Kidney (tissue), 14 donors: ENCODE results near the gene VTI1A. TPM values are rescaled to one million over a fixed set of nuclear protein-coding genes. Genes with fewer than 3 reads are reported as not detected.

ENCODE experiments used
- DNase-seq, 5 donors: peaks; one replicate each; pipeline ENCODE4 v3.0.0-alpha.2; 2013 to 2020
- FAIRE-seq: peaks from 2 replicates; lab custom pipeline; 2012; peaks lifted over from hg19 to GRCh38; lab: Jason Lieb, UNC
- H3K27ac ChIP-seq, 2 donors: one replicate each; pipeline ENCODE4 v1.7.0; 2013; ENCODE audit warnings: low read depth in 2 of 2, low read length in 2 of 2, inconsistent platforms in 1 of 2
- H3K27me3 ChIP-seq: one replicate; pipeline ENCODE4 v1.7.1; 2013; ENCODE audit warnings: low read length, inconsistent platforms; ENCODE audit not compliant: control insufficient read depth, insufficient read depth
- H3K36me3 ChIP-seq, 3 donors: one replicate each; pipeline versions ENCODE4 v1.7.0 to v1.7.1; 2013; ENCODE audit warnings: low read length in 3 of 3, control low read depth in 1 of 3, inconsistent platforms in 1 of 3; ENCODE audit not compliant: insufficient read depth in 3 of 3, control insufficient read depth in 2 of 3
- H3K4me1 ChIP-seq, 3 donors: one replicate each; pipeline versions ENCODE4 v1.7.0 to v1.7.1; 2013; ENCODE audit warnings: low read length in 3 of 3, inconsistent platforms in 1 of 3, low read depth in 1 of 3; ENCODE audit not compliant: control insufficient read depth in 2 of 3, insufficient read depth in 2 of 3
- H3K4me3 ChIP-seq, 3 donors: one replicate each; pipeline versions ENCODE4 v1.7.0 to v1.8.1; 2013; ENCODE audit warnings: low read length in 3 of 3, control low read depth in 1 of 3, inconsistent platforms in 1 of 3
- H3K9ac ChIP-seq, 3 donors: one replicate each; pipeline versions ENCODE4 v1.7.0 to v1.7.1; 2013; ENCODE audit warnings: low read length in 3 of 3, control low read depth in 1 of 3, inconsistent platforms in 1 of 3
- H3K9me3 ChIP-seq, 3 donors: one replicate each; pipeline versions ENCODE4 v1.7.0 to v1.7.1; 2013; ENCODE audit warnings: low read length in 3 of 3, control low read depth in 1 of 3, inconsistent platforms in 1 of 3; ENCODE audit not compliant: control insufficient read depth in 2 of 3, insufficient read depth in 1 of 3
- intact Hi-C: fragments of 100-400 bp; cut with DNase I; formaldehyde crosslinking; loops from one replicate; pipeline ENCODE4 v1.11.1; 2022
- polyA plus RNA-seq: library from polyadenylated mRNA; stranded (reverse); fragments of 350-450 nt; fragmentation: Illumina TruSeq; extraction: RNeasy Lipid Tissue Mini Kit (QIAGEN cat#74804); gene quantifications from one replicate; pipeline ENCODE4 v1.2.3, GENCODE V29; 2014; ENCODE audit warnings: low read depth, low replicate concordance; ENCODE audit not compliant: insufficient read depth
- total RNA-seq: library from RNA; stranded (reverse); fragmentation: NEBNext Ultra II Directional; extraction: Animal tissue kit (Norgen Biotek cat#: 25700); gene quantifications from one replicate; pipeline ENCODE4 v1.2.1, GENCODE V29; 2021
- TF ChIP-seq, protein P1 (sequence below): IDR thresholded peaks from 3 replicates; pipeline ENCODE4 v1.5.1; 2012; ENCODE audit warnings: mild to moderate bottlenecking, moderate library complexity, borderline replicate concordance; ENCODE audit not compliant: insufficient read depth; ENCODE audit errors: extremely low read depth
- donor health status: control.
- donor health status: control.
- donor health status: control.
- donor health status: control.
- donor health status: control.
- donor health status: DM: yes; HTN: yes; CAD: no.
- donor health status: Normal renal cell carcinoma (clear cell type).

The VTI1A gene
- total and polyA plus RNA-seq, 2 donors from 2014 or later: 9.2 to 41.8 TPM

DNA sequence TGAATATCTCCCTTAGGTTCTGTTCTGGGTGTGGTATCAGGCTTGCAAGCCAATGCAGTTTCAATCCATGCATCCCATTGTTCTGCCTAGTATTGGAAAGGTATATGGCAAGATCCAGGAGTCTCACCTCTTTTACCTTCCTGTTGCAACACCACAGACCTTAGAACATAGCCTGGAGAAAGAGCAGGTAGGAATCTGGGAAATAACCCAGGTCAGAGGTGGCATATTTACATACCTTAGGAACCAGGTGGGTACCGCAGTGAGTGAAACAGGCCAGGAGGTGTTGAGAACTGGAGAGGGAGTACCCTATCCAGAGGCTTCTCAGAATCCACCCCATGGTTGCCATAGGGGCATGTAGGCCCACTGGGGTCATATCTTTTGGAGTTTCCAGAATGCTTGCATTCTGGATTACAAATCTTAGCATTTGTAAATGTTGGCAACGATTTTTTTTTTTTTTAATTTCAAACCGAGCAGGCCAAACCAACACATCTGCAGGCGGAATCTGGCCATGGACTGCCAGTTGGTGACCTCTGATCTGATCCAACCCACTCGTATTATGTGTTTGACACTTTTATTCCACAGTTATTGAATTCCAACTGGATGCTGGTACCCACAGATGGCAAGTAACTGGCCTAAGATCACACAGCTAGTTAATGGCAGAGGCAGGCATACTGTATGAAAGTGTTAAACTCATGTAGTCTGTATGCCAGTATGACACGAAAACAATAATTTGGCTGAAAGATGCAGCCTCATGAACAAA, 322.8 kb downstream of the VTI1A start:
- Histone ChIP-seq H3K27ac (no peak overlapping the region), H3K4me3 (no peak overlapping the region), H3K27me3 (no peaks in the 10 kb centered on the region), H3K36me3 (no peaks in the 10 kb centered on the region), H3K9ac (no peak overlapping the region), H3K4me1 (peaks cover 0 to under 1% (median 0%) of the 10 kb centered on the region in 3 donors), H3K9me3 (no peaks in the 10 kb centered on the region)
- TF ChIP-seq, protein P1, sequence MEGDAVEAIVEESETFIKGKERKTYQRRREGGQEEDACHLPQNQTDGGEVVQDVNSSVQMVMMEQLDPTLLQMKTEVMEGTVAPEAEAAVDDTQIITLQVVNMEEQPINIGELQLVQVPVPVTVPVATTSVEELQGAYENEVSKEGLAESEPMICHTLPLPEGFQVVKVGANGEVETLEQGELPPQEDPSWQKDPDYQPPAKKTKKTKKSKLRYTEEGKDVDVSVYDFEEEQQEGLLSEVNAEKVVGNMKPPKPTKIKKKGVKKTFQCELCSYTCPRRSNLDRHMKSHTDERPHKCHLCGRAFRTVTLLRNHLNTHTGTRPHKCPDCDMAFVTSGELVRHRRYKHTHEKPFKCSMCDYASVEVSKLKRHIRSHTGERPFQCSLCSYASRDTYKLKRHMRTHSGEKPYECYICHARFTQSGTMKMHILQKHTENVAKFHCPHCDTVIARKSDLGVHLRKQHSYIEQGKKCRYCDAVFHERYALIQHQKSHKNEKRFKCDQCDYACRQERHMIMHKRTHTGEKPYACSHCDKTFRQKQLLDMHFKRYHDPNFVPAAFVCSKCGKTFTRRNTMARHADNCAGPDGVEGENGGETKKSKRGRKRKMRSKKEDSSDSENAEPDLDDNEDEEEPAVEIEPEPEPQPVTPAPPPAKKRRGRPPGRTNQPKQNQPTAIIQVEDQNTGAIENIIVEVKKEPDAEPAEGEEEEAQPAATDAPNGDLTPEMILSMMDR: no peak
- FAIRE-seq (no peak), DNase-seq (no peak)
- intact Hi-C loops: no loop called here

DNA sequence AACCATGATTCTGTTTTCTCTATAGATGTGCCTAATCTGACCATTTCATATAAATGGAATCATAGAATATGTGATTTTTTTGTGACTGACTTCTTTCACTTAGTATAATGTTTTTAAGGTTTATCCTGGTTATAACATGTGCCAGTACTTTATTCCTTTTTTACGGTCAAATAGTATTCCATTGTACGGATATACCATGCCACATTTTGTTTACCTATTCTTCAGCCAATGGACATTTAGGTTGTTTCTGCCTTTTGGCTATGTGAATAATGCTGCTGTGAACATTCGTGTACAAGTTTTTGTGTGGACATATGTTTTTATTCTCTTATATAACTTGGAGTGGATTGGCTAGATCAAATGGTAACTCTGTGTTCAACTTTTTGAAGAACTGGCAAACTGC, 324.7 kb downstream of the VTI1A start:
- Histone ChIP-seq H3K4me3 (no peak overlapping the region), H3K27ac (no peak overlapping the region), H3K9ac (no peak overlapping the region), H3K27me3 (no peaks in the 10 kb centered on the region), H3K36me3 (no peaks in the 10 kb centered on the region), H3K9me3 (no peaks in the 10 kb centered on the region), H3K4me1 (peaks cover 3 to 18% (median 3%) of the 10 kb centered on the region in 3 donors)
- TF ChIP-seq, protein P1: no peak
- FAIRE-seq (no peak), DNase-seq (no peak)
- intact Hi-C loops: no loop called here

DNA sequence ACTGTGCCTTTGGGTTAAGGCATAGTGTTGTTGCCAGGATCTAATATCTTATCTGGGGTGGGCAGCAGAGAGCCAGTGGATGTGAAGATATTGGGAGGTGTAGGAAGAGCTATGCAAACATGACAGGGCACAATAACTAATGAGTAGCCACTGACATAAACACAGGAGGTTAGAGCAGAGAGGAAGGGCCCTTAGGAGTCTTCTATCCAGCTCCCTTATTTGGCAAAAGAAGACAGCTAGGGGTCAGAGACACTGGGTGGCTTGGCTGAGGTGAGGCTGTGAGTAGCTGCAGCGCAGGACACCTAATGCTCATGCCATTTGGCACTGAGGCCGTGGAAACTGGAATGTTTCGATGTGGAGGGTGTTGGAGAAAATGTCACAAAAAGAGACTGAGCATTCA, 326.8 kb downstream of the VTI1A start:
- Histone ChIP-seq H3K4me1 (peaks cover 3 to 18% (median 5%) of the 10 kb centered on the region in 3 donors), H3K9me3 (no peaks in the 10 kb centered on the region), H3K27ac (no peak overlapping the region), H3K36me3 (no peaks in the 10 kb centered on the region), H3K27me3 (no peaks in the 10 kb centered on the region), H3K9ac (no peak overlapping the region), H3K4me3 (no peak overlapping the region)
- DNase-seq (no peak), FAIRE-seq (no peak)
- intact Hi-C loops: no loop called here
- TF ChIP-seq, protein P1: no peak

DNA sequence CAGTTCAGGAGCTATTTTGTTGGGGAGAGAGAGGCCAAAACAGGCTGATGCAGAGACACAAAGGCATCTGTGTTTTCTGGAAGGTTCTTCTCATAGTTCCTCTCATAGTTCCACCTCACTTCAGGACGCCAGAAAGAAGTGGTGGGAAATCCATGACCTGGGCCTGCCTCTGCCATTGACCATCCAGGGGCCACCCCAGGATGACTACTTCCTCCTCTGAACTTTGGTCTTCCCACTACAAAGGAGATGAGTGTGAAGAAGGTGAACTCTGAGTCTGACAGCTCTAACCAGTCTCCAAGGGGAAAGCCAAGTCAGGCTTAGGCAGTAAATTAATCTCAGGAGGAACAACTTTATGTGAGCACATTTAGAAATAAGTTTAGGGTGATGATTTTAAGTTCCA, 327.2 kb downstream of the VTI1A start:
- Histone ChIP-seq H3K27me3 (no peaks in the 10 kb centered on the region), H3K4me3 (no peak overlapping the region), H3K4me1 (peaks cover 3 to 18% (median 5%) of the 10 kb centered on the region in 3 donors), H3K36me3 (no peaks in the 10 kb centered on the region), H3K9ac (no peak overlapping the region), H3K27ac (no peak overlapping the region), H3K9me3 (no peaks in the 10 kb centered on the region)
- intact Hi-C loops: no loop called here
- no peak for FAIRE-seq
- TF ChIP-seq, protein P1: no peak
- DNase-seq: no peak
